A673 (cell line): ENCODE data around the gene L3MBTL1.

Experiments
- EZH2 ChIP-seq: fragments of 200-600 bp; sonication (generic); IDR thresholded peaks from 2 replicates; pipeline ENCODE4 v1.6.1; 2017; ENCODE audit warnings: borderline replicate concordance, low read depth, mild to moderate bottlenecking, mixed read lengths, antibody characterized with exemption, low read length; ENCODE audit not compliant: poor library complexity, severe bottlenecking
- TF ChIP-seq, protein P1 (sequence below): fragments of 300-800, 200-600 bp; sonication (generic); conservative IDR thresholded peaks from 2 replicates; pipeline ENCODE4 v1.5.1; 2017; ENCODE audit warnings: low read depth, mild to moderate bottlenecking, antibody characterized with exemption, low read length, moderate library complexity, mixed read lengths

DNA sequence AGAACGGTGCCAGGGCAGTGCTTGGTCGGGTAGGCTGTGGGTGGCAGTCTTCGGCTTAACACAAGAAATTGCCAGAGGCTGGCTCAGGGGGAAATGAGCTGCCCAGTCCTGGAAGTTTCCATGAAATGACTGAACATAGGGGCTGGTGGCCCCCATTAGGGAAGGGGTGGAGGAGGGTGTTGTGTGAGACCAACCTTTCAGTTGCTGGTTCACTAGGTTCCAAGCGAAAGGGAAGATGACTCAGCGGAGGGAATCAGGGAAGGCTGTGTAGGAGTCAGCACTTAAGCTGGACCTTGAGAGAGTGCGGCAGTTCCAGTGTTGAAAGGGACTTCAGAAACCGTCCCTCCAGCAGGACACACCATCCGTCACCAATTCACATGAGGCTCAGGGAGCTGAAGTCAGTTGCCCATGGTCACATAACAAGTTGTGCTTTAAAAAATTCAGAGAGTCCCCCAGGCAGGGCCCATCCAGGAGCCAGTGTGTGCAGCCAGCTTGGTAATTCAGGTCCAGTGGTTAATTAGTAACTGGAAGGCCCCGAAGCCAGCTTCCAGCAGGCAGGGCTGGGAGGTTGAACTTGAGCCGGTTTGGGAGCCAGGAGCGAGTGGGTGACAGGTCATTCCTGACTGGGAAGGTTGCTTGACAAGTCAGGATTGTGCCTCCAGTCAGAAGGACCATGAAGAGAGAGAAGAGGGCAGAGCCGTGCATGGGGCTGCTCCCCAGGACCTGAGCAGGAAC lies 51.1 kb downstream of the L3MBTL1 start, which contains the start of gene SGK2:
- TF ChIP-seq, protein P1, sequence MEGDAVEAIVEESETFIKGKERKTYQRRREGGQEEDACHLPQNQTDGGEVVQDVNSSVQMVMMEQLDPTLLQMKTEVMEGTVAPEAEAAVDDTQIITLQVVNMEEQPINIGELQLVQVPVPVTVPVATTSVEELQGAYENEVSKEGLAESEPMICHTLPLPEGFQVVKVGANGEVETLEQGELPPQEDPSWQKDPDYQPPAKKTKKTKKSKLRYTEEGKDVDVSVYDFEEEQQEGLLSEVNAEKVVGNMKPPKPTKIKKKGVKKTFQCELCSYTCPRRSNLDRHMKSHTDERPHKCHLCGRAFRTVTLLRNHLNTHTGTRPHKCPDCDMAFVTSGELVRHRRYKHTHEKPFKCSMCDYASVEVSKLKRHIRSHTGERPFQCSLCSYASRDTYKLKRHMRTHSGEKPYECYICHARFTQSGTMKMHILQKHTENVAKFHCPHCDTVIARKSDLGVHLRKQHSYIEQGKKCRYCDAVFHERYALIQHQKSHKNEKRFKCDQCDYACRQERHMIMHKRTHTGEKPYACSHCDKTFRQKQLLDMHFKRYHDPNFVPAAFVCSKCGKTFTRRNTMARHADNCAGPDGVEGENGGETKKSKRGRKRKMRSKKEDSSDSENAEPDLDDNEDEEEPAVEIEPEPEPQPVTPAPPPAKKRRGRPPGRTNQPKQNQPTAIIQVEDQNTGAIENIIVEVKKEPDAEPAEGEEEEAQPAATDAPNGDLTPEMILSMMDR: no peak
- no peak for TF ChIP-seq EZH2
